K562 (cell line): Measurements from ENCODE around the gene ABCD4. TPM values are rescaled to one million over a fixed set of nuclear protein-coding genes. Genes with fewer than 3 reads are reported as not detected.

Experiments used
- MED1 ChIP-seq: sonication (generic); formaldehyde crosslinking; IDR thresholded peaks from 2 replicates; pipeline ENCODE4 v1.8.1; 2023; ENCODE audit warnings: missing genetic modification reagents, borderline replicate concordance
- polyA plus RNA-seq, 8 experiments: library from polyadenylated mRNA; depleted of rRNA in 4 of 8; stranded (reverse) in 5 of 8; unstranded in 3 of 8; fragments of >200 nt; fragmentation: Nextera tagmentation in 2 of 8; fragmentation: Illumina TruSeq in 1 of 8; extraction: Ambion mirVana in 2 of 8; extraction: Trizol in 1 of 8; gene quantifications; 2 replicates each; pipeline versions ENCODE4 v1.2.1 to v1.2.3, GENCODE V29; 2011 to 2014; ENCODE audit warnings: inconsistent platforms in 1 of 8, missing spikeins in 1 of 8
- total RNA-seq, 7 experiments: library from RNA; depleted of rRNA in 6 of 7; stranded (reverse); fragments of >200 nt in 6 of 7; fragmentation: Illumina TruSeq in 2 of 7; extraction: Trizol in 2 of 7; gene quantifications; 2 replicates each; pipeline versions ENCODE4 v1.2.1 to v1.2.3, GENCODE V29; 2011 to 2021; ENCODE audit warnings: low replicate concordance in 1 of 7
- TF ChIP-seq, protein P1 (sequence below): fragments of 200-600 bp; sonication (generic); IDR thresholded peaks from one replicate; pipeline ENCODE4 v1.6.1; 2012; ENCODE audit warnings: mild to moderate bottlenecking, low read depth, low read length, inconsistent platforms

Gene ABCD4
- total and polyA plus RNA-seq, 9 of the 15 experiments (the other 6 are each of a cell fraction or from before 2014, with no cell fraction given): 3.5 to 17.2 (median 12.4) TPM

DNA sequence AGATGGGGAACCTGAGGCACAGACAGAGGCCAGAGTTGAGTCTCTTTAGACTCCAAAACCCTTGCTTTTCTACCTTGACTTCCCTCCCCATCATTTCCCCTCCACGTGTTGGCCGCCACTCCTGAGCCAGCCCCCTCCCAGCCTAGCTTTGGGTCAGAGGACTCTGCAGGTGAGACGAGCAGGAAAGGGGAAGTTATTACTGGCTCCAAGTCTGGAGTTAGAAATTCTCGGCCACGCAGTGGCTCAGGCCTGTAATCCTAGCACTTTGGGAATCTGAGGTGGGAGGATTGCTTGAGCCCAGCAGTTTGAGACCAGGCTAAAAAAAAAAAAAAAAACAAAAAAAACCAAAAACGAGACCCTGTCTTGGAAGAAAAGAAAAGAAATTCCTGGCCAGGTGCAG is 54.7 kb downstream of the ABCD4 start (continued):
- TF ChIP-seq, protein P1, sequence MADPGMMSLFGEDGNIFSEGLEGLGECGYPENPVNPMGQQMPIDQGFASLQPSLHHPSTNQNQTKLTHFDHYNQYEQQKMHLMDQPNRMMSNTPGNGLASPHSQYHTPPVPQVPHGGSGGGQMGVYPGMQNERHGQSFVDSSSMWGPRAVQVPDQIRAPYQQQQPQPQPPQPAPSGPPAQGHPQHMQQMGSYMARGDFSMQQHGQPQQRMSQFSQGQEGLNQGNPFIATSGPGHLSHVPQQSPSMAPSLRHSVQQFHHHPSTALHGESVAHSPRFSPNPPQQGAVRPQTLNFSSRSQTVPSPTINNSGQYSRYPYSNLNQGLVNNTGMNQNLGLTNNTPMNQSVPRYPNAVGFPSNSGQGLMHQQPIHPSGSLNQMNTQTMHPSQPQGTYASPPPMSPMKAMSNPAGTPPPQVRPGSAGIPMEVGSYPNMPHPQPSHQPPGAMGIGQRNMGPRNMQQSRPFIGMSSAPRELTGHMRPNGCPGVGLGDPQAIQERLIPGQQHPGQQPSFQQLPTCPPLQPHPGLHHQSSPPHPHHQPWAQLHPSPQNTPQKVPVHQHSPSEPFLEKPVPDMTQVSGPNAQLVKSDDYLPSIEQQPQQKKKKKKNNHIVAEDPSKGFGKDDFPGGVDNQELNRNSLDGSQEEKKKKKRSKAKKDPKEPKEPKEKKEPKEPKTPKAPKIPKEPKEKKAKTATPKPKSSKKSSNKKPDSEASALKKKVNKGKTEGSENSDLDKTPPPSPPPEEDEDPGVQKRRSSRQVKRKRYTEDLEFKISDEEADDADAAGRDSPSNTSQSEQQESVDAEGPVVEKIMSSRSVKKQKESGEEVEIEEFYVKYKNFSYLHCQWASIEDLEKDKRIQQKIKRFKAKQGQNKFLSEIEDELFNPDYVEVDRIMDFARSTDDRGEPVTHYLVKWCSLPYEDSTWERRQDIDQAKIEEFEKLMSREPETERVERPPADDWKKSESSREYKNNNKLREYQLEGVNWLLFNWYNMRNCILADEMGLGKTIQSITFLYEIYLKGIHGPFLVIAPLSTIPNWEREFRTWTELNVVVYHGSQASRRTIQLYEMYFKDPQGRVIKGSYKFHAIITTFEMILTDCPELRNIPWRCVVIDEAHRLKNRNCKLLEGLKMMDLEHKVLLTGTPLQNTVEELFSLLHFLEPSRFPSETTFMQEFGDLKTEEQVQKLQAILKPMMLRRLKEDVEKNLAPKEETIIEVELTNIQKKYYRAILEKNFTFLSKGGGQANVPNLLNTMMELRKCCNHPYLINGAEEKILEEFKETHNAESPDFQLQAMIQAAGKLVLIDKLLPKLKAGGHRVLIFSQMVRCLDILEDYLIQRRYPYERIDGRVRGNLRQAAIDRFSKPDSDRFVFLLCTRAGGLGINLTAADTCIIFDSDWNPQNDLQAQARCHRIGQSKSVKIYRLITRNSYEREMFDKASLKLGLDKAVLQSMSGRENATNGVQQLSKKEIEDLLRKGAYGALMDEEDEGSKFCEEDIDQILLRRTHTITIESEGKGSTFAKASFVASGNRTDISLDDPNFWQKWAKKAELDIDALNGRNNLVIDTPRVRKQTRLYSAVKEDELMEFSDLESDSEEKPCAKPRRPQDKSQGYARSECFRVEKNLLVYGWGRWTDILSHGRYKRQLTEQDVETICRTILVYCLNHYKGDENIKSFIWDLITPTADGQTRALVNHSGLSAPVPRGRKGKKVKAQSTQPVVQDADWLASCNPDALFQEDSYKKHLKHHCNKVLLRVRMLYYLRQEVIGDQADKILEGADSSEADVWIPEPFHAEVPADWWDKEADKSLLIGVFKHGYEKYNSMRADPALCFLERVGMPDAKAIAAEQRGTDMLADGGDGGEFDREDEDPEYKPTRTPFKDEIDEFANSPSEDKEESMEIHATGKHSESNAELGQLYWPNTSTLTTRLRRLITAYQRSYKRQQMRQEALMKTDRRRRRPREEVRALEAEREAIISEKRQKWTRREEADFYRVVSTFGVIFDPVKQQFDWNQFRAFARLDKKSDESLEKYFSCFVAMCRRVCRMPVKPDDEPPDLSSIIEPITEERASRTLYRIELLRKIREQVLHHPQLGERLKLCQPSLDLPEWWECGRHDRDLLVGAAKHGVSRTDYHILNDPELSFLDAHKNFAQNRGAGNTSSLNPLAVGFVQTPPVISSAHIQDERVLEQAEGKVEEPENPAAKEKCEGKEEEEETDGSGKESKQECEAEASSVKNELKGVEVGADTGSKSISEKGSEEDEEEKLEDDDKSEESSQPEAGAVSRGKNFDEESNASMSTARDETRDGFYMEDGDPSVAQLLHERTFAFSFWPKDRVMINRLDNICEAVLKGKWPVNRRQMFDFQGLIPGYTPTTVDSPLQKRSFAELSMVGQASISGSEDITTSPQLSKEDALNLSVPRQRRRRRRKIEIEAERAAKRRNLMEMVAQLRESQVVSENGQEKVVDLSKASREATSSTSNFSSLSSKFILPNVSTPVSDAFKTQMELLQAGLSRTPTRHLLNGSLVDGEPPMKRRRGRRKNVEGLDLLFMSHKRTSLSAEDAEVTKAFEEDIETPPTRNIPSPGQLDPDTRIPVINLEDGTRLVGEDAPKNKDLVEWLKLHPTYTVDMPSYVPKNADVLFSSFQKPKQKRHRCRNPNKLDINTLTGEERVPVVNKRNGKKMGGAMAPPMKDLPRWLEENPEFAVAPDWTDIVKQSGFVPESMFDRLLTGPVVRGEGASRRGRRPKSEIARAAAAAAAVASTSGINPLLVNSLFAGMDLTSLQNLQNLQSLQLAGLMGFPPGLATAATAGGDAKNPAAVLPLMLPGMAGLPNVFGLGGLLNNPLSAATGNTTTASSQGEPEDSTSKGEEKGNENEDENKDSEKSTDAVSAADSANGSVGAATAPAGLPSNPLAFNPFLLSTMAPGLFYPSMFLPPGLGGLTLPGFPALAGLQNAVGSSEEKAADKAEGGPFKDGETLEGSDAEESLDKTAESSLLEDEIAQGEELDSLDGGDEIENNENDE: no peak
- TF ChIP-seq MED1: no peak
